Left forelimb (tissue), 1 donor: ENCODE data around the gene CRYGA.
"Not testable (repeated sequence)": the region's sequence is repeated elsewhere in the genome, so short reads cannot be mapped to it uniquely, and the experiment has no call there.

Experiments
- DNase-seq: peaks from one replicate; pipeline ENCODE4 v3.0.0-alpha.2; 2018; ENCODE audit warnings: low spot score

CRYGA gene

DNA sequence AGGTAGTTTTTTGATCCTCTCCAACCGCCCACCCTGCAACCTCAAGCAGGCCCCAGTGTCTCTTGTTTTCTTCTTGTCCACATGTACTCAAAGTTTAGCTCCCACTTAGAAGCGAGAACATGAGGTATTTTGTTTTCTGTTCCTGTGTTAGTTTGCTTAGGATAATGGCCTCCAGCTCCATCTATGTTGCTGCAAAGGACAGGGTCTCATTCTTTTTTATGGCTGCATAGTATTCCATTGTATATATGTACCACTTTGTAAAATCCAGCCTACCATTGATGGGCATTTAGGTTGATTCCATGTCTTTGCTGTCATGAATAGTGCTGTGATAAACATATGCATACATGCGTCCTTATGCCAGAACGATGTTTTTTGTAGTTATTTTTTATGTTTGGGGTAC, 36.3 kb downstream of the CRYGA start:
- DNase-seq: no peak

DNA sequence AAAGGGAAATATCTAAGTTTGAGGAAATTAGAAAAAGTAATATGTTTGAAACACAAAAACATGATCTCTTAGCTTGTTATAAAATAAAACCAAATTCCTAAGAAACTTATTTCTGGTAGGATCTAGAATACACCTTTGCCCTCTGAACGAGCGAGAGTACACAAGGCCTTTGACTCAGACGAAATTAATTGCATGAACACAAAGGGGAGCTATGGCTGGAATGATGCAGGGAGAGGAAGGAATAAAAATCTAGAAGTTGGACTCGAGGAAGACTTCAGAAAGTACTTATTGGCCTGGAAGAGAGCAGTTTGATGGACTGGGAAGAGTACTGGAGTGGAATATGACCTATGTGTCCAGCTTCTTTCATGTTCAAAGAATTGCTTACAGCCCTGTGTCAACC, 38.1 kb downstream of the CRYGA start:
- DNase-seq: no peak

DNA sequence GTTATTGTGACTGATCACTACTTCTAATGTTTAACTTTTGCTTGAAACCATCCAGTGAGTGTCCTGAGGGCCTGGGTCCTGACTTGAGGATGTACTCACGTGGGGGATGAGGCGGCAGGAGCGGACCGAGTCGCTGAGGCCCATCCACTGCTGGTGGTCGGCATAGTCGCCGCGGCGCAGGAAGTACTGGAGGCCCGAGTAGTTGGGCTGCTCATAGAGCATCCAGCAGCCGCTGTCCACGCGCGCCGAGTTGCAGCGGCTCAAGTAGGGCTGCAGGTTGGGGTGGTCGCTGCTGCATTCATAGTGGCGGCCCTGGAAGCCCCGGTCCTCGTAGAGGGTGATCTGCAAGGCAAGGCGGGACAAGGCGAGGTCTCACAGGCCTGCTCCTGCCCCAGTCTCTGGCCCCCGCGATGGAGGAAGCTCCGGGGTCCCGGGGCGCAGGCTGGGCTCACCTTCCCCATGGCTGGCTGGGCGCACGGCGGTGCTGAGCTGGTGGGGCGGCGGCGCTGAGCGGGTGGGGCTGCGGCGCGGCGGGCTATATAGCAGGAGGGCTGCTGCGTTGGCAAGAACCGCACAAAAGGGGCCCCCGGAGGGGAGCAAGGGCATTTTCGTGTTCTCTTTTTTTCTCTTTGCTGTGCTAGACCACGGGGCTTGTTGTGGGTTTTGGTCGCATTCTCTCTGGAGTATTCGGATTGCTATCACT, 39.2 kb downstream of the CRYGA start, which contains the start of gene CRYGD:
Gene CRYGD (minus strand): TSS at position 512 of the 703 bp plus-strand sequence. CDS start 51 bp downstream, at position 461.
- not testable (repeated sequence) for DNase-seq

DNA sequence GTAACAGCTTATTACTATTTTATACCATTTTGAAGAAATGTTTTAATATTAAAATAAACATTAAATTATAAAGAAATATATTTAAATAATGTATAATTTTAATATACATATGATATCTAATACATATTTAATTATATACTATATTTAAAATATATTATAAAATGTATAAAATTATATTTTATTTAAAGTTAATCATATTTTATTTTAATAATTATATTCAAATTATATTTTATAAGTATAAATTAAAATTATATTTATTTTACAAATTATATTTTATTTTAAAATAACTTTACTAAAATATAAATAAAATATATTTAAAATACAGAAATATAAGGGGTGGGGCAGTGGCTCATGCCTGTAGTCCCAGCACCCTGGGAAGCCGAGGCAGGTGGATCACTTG, 41.1 kb downstream of the CRYGA start:
- DNase-seq: no peak

- no peak for DNase-seq
Observed at GRCh38 chr2:208118918-208119317, 44.5 kb downstream of the CRYGA start.

- not testable (repeated sequence) for DNase-seq
Observed at GRCh38 chr2:208117390-208117789, 46.0 kb downstream of the CRYGA start.

DNA sequence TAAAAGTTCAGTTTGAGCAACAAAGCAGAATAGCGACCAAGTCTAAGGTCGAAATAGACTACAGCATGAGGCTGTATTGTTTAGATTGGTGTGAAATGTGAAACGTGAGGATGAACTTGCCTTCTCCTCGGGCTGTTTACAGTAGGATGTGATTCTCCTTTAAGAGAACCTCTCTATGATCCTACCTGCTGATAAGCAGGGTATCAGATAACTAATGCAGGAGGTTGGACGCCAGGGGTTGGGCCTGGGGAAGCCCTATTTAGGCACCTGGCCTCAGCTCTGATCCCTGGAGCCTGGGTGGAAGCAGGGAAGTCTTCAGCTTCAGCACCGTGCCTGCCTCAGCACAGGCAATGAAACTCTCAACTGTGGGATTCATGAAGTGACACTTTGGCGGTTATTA, 50.4 kb downstream of the CRYGA start:
- no peak for DNase-seq

DNA sequence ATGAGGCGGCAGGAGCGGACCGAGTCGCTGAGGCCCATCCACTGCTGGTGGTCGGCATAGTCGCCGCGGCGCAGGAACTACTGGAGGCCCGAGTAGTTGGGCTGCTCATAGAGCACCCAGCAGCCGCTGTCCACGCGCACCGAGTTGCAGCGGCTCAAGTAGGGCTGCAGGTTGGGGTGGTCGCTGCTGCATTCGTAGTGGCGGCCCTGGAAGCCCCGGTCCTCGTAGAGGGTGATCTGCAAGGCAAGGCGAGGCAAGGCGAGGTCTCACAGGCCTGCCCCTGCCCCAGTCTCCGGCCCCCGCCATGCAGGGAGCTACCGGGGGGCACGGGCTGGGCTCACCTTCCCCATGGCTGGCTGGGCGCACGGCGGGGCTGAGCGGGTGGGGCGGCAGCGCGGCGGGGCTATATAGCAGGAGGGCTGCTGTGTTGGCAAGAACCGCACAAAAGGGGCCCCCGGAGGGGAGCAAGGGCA, 51.1 kb downstream of the CRYGA start:
- not testable (repeated sequence) for DNase-seq
